Neural cell (in vitro differentiated cells): ENCODE measurements around the gene ADAMTSL2.

Experiments
- CTCF ChIP-seq: fragments of 450-650 bp; IDR thresholded peaks from 2 replicates; pipeline ENCODE4 v1.5.1; 2014; ENCODE audit warnings: antibody characterized with exemption, mild to moderate bottlenecking, moderate library complexity; ENCODE audit not compliant: poor library complexity, severe bottlenecking
- EZH2 ChIP-seq: fragments of 200-600, 300-800 bp; shearing (Covaris generic), sonication (generic); IDR thresholded peaks from 2 replicates; pipeline ENCODE4 v1.6.1; 2014; ENCODE audit warnings: antibody characterized with exemption, low read length, borderline replicate concordance, mild to moderate bottlenecking; ENCODE audit not compliant: insufficient read depth, poor library complexity, severe bottlenecking
- MXI1 ChIP-seq: fragments of 450-650 bp; conservative IDR thresholded peaks from 2 replicates; pipeline ENCODE4 v1.6.1; 2014; ENCODE audit warnings: antibody characterized with exemption, mild to moderate bottlenecking; ENCODE audit not compliant: poor library complexity, severe bottlenecking
- REST ChIP-seq: IDR thresholded peaks from 2 replicates; pipeline ENCODE4 v1.6.1; 2012; ENCODE audit warnings: borderline replicate concordance

GRCh38 chr9:133605856-133606707 is 71.6 kb downstream of the ADAMTSL2 start:
- TF ChIP-seq EZH2: no peak
- no peak for TF ChIP-seq REST
- TF ChIP-seq CTCF: no peak
- no peak for TF ChIP-seq MXI1
